Measurements from ENCODE around the gene LRFN2.

Gene LRFN2

DNA sequence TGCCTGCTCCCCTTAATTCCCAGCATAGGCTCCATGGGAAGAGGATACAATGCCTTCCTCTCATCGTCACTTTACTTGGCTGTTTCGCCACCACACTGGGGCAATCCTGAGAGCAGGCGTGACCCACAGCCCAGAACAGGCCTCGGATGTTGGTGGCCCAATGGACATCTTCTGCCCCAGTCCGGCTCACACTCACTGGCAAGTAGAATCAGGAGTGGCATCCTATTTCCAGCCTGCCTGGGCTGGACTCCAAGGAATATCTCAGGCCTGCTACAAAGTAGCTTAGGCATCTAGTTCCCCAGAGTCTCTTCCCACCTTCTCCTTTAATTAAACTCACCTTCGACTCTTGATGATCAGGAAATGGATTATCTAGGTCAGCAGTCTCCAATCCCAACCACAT, 110.5 kb downstream of the LRFN2 start:
- no peak for DNase-seq (ENCODE audit: low read depth)

DNA sequence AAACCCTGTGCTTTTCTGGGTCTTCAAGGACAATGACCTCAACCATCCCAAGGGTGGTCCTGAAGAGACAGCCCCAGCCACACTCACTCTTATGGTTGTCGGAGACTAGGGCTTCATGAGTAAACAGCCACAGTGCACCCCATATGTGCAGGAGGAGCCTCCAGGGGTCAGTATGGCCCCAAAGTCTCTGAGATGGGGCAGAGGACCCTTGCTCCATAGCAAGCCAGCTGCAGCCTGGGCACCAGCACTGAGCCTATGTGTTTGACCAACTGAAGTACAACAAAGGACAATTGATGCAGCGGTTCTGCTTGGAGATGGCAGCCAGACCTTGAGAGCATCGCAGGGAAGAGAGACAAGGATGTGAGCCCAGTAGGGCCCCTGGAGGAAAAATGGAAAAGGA, 112.2 kb downstream of the LRFN2 start:
- DNase-seq (ENCODE audit: low read depth) = no peak

DNA sequence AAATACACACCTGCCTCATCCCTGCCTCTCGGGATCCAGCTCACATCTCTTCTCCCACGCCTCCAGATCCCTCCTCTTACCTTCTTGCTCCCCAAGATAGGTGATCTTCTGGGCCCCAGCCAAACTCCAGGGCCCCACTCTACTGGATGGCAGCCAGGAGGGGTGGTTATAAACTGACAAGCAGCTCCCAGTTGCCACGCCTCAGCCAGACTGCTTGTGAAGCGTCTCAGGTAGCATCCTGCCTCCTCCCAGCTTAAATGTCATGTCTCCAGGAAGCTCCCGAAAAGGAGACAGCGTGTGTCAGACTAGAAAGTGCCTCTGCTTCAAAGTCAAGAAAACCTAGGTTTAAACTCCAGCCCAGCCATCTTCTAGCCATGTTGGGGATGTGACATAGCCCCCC, 114.1 kb downstream of the LRFN2 start:
- no peak for DNase-seq (ENCODE audit: low read depth)

DNA sequence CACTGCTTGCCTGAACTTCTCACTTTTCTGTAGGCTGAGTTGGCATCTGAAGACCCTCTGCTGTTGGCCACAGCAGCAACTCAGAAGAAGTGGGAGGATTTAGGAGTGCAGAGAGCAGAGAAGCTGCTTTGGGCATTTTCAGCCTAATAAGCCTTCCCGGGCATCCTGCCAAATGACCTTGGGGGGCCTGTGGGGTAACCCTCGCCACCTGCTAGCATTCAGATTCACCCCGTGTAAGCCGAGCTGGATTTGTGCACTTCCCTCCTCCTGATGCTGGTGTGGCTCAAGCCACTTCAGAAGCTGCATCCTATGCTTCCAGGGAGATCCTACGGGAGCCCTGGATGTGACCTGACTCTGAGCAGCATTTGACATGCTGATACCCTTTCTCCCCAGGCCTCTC, 114.8 kb downstream of the LRFN2 start:
- DNase-seq (ENCODE audit: low read depth) = no peak

DNA sequence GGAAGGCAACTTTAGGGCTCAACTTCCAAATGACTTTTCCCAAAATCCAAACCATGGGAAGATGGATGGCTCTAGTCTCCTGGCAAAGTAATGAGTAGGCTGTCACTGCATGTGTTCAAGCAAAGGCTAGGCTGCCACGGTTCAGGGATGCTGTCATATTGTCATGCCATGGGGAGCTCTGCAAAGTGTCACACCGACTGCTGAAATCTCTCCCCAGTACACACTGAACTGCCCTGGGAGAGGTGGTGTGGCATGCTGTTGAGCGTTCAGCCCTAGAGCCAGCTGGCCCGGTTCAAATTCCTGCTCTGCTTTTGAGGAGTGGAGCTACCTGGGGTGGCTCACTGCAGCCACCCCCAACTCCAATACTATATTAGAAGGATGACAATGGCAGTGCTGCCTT, 115.9 kb downstream of the LRFN2 start:
- DNase-seq (ENCODE audit: low read depth) = no peak

DNA sequence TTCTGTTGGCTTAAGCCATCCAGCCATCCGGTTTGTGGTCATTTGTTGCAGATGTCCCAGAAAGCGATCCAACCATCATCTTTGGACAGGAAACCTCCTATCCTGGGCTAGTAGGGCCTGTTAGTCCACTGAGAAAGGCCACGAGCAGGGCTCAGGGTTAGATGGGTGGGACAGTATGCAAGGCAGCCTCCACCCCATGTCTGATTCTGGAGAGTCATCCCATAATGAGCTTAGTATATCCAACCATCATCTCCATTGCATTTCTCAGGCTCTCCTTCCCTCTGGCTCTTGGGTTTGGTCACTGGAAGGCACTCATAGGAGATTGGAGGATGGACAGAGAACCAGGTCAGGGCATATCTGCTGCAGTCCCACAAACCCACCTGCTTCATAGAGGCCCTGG, 117.8 kb downstream of the LRFN2 start:
- DNase-seq (ENCODE audit: low read depth) = no peak

DNA sequence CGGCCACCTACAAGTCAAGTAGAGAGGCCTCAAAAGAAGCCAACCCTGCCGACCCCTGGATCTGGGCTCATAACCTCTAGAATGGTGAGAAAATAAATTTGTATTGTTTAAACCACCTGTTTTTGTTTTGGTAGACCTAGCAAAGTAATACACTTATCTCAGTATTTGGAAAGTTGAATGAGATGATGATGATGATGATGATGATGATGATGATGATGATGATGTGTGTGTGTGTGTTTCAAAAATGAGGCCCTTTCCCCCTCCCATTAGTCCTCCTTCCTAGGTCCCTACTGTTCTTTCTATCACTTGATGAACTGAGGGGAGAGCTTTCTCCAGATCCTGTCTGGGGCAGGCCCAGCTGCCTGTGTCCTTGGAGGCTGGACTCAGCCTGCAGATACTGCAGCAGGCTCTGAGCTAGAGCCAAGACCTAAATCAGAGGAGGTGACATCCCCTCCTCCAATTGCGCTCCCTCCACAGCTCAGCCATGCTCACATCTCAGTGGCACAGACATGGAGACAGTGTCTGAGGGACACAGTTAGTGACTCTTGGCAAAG, 120.1 kb downstream of the LRFN2 start:
- DNase-seq (ENCODE audit: low read depth) = no peak

DNA sequence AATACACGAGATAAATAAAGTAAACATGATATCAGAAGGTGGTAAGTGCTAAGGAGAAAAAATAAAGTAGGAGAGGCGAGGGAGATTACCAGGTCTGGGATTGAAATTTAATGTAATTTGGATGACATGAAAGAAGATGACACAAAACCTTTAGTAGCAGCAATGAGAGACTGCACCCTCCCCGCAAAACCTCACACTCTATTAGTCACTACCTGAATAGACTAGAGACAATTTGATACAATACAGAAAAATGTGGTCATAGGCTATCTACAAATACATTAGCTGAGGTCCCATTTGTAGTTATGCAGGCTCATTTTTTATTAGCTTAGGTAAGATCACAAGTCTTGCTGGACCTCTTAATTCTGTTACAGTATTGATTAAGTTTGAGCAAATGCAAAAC, 125.5 kb downstream of the LRFN2 start:
- DNase-seq (ENCODE audit: low read depth) = no peak

DNA sequence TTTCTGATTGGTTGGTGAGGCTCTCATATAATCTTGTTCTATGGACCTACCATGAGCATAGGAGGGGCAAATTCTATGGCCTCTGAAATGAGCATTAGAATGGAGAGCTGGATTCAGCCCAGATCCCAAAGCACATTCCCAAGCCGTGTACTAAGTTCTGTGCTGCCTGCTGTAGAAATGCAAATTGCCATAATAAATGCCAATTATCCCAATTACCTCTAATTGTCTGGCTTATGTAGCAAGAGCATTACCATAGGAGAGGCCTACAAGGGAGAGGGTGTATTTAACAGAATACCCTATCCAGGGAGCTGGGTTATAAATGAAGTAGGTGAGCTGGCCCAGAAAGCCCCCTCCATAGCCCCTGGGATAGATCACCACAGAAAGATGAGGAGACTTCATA, 126.8 kb downstream of the LRFN2 start:
- no peak for DNase-seq (ENCODE audit: low read depth)

DNA sequence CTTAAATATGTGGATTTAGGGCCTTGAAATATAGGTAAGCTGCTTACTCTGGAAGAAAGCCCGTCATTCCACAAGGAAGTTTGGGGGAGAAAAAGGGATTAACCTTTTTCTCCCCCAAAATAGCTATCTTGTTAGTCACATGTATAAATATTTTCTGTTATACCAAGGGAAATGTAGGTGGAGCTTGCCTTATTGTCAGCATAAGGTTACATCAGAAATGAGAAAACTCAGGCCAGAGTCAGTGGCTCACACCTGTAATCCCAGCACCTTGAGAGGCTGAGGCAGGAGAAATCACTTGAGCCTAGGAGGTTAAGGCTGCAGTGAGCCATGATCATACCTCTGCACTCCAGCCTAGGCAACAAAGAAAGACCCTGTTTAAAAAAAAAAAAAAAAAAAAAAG, 129.9 kb downstream of the LRFN2 start:
- DNase-seq (ENCODE audit: low read depth) = no peak

DNA sequence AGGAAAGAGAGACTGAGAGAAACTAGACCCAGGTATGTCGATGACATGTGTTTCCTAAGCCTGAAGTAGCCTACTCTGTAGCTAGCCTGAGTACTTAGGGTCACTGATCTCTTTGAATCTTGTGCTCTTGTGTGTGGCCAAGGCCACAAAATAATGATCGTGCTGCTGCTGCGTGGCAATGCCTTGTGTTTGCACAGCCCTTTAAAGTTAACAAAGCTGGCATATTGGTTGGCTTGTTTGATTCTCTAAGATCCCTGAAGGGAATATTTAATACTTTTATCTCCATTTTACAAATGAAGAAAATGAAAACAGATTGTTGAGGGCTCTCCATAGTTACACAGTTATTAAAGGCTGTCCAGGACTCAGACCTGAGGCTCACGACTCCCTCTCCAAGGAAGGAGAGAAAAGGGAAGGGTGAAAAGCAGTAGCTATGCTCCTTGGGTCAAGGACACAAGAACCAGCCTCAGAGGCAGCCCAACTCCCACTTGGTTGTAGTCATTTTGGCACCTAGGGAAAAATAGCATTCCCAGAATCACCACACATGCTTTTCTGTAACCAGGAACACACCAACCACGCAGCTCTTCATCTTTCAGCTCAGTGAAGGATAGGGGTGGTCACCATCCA, 130.7 kb downstream of the LRFN2 start:
- DNase-seq (ENCODE audit: low read depth) = no peak

DNA sequence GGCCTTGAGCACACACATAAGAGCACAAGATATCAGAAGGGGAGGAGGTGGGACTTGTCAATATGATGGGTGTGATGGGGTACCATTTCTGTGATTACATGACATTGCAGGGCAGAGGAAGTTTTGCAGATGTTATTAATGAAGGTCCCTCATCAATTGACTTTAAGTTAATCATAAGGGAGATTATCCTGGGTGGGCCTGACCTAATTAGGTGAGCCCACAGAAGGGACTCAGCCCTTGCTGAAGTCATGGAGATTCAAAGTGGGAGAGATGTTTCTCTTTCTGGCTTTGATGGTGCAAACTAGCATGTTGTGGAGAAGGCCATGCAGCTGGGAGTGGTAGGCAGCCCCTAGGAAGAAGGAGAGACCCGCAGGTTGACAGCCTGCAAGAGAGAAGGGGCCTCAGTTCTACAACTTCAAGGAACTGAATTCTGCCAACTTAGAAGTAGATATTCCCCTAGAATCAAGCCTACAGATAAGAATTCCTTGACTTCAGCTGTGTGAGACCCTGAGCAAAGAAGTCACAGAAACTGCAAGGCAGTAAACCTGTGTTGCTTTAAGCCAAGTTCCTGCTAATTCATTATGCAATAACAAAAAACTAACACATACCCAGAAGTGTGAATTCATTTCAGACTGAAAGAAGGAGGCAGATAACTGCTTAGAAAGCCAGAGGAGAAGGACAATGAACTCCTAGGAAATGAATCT, 131.3 kb downstream of the LRFN2 start:
- no peak for DNase-seq (ENCODE audit: low read depth)

DNA sequence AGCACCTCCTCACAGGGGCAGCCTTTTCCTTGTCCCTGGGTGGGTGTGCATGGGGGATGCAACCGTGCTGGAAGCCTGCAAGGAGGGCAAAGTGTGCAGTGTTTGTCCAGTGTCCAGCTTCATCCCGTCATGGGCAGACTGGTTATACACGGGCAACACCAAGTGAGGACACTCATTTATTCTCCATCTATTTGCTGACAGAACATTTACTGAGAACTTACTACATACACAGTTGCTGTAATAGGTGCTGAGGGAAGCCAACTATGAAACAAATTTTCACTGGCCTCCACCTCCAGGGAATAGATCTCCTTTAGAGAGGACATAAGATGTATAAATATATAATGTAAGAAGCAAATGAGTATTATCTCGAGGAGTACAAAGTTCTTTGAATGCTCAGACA, 136.7 kb downstream of the LRFN2 start:
- DNase-seq (ENCODE audit: low read depth) = no peak

DNA sequence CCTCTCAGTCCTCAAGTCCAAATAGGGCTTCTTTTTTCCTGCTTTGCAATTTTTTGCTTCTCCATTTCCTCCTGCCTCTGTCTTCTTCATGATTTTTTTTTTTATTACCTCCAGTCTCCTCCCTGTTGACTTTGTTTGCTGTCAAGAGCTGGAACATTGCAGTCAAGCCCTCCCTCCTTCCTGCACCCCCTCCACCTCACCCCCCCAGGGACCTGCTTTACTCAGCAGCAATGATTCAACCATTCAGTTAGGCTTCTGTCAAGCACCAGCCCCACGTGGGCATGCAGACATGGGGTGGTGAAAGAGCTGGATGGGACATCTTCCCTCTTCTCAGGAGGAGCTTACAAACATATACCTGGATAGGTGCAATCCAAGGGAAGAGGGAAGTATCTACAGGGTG, 142.4 kb downstream of the LRFN2 start:
- no peak for DNase-seq (ENCODE audit: low read depth)

DNA sequence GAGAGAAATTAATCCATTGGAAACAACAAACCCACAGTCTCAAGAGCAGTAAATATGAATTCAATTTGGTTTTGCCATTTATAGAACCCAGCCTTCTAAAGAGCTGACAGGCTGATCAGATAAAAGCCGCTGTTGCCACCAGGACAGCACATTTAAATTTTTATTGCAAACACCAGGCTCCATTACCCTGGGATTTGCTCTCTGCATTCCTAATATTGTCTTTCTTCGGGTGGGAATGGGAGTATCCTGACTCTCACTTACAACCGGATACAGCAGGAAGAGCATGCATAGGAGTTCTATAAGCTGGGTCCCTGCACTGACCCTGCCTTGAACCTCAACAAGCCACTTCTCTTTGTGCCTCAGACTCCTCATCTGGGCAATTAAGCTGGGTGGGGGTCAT, 142.9 kb downstream of the LRFN2 start:
- no peak for DNase-seq (ENCODE audit: low read depth)

DNA sequence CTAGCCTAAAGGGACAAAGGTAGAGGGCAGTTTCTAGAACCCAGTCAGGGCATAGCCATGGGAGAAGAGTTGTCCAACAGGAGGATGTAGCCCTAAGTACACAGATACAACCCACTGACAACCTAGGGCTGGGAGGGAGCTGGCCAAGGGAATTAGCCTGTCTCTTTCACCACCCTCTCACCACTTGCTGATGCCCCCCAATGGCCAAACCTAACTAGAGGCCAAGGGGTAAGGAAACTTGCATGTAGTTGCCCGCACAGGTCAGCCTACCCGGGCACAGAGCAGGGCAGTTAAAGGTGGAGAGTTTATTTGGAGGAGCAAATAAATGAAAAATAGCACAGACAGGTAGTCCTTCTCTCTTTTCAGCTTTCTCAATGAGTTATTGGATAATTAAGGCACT, 143.3 kb downstream of the LRFN2 start:
- DNase-seq (ENCODE audit: low read depth) = no peak

DNA sequence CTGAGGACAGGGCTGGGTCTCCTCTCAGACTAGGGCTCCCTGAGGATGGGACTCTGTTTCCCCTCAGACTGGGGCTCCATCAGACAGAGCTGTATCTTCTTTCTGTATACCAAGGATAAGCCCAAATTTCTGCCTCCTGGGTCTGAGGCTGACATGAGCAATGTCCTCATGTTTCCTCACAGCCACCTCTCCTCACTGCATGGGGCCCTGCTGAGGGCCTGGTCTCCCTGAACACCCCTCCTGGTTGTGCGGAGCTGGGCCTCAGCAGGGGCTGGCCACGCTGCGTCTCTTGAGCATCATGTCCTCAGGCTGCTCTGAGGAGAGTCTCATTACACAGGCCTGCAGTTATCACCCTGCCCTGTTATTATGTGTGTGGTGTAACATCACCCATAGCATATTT, 144.6 kb downstream of the LRFN2 start:
- no peak for DNase-seq (ENCODE audit: low read depth)

DNA sequence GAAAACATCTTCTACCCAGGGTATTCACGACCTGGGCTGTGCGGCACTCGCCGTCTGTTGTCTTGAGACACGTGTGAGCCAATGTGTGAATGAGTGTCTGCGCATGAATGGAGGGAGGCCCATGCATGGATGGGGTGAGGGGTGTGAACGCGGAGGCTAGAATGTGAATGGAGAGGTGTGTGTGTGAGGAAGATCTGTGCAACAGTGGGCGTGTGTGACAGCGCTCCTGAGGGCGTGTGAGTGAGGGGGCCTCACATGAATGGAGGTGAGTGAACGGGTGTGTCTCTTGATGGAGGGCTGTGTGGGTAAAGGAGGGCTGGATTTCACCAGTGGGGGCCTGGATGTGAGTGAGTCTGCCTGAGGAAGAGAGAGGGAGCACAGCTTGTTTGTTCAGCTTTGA, 146.0 kb downstream of the LRFN2 start:
- DNase-seq (ENCODE audit: low read depth) = no peak

DNA sequence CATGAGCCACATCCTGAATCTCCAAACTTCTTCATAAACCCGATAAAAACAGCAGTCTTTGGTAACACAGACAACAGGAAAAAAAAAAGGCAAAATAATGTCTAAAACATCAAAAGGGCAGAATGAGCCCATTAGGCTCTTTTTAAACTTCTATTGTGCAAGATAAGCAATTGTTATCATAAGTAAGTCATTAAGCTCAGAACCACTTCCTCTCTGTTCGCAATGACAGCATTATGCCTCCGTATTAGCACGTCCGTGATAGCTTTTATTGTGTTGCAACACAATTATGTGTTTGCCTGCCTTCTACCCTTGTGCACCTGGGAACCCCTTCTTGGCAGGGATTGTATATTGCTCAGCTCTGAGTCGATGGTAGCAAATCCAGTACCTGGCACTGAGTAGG, 147.1 kb downstream of the LRFN2 start:
- DNase-seq (ENCODE audit: low read depth) = no peak

DNA sequence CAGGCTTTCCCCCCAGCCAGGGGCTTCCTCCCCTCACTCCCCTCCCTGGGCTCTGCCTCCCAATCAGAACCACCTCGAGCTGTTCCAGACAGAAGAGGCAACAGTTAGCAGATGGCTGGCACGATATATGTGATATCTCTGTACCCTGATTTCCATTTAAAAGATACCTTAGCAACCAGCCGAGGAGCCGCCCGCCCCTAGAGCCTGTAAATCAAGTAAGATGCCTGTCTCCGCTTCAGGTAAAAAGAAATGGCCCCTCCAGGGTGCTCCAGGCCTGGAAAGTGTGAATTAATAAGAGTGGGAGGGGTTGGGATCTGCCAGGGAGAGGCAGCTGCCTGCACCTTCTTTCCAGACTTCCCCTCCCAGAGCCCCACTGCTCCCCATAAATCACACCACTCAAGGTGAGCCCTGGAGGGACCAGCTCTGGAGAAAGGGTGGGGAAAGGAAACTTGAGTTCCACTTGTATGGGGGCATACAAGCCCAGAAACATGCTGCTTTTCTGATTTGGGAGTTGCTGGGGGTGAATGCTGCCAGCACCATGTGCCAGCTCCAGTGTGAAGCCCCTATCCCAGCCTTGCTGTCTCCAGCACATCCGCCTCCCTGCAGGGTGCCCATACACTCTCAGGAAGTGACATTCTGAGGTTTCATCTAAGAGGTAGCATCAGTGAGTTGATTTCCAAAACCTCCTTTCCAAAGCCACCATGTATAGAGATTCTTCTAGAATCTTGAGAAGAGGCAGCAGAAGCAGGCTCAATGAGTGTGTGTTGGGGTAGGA, 148.0 kb downstream of the LRFN2 start:
- DNase-seq (ENCODE audit: low read depth) = no peak

DNA sequence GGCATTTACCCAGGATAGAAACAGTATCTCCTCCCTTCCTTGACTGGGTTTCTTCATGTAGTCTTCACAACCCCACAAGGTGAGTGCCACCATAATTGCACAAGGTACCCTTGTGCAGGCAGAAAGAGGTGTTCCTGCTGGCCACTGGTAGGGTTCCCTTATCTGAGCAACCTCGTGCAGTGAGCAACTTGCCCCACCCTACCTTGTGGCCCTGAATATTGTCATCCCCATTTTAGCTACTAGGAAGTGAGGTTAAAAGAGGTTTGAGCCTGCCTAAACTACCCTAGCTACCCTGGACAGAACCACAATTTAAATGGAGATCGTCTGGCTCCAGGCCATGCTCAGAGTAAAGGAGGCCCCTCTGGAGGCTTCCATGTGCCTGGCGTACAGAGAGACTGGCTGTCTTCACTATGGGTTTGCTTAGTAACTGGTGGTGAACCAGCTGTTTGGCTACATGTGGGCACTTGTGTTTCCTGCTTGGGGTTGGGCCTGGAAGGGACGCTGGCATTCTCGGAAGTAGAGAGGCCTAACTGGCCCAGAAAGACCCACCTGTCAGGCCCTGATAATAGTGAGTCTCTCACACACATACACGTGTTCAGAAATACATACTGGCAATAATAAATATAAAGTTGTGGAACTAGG, 148.8 kb downstream of the LRFN2 start:
- DNase-seq (ENCODE audit: low read depth) = no peak

DNA sequence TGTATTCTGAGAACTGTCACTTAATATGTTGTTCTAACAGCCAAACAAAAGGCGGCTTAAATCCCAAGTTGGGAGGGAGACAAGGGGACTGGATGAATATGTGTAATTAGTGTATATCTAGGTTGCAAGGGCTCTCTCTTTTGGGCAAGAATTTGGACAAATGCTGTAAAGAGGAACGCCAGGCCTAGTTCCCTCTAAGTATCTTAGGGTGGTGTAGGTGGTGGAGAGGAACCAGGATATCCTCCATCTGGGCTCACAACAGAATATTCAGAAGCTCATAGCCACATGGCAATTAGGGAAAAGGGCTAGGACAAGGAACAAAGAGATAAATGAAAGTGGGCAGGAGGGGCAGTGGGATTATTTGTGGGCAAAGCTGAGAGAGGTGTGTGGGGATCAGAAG, 149.5 kb downstream of the LRFN2 start:
- DNase-seq (ENCODE audit: low read depth) = no peak
